Smooth muscle cell (in vitro differentiated cells): ENCODE data around the gene TPSAB1. TPM values are rescaled to one million over a fixed set of nuclear protein-coding genes. Genes with fewer than 3 reads are reported as not detected.
"Not testable (repeated sequence)": the region's sequence is repeated elsewhere in the genome, so short reads cannot be mapped to it uniquely, and the experiment has no call there.

Experiments used
- DNase-seq: peaks from one replicate; lab custom pipeline; 2025; ENCODE audit not compliant: unreplicated experiment; lab: John Stamatoyannopoulos, UW
- H2AFZ ChIP-seq: fragments of 200-600 bp; sonication (generic); 2 replicates; pipeline ENCODE4 v1.6.0; 2016; ENCODE audit warnings: antibody characterized with exemption, low read depth, mild to moderate bottlenecking
- H3F3A ChIP-seq: fragments of 200-600 bp; sonication (generic); 2 replicates; pipeline ENCODE4 v1.6.0; 2017; ENCODE audit warnings: antibody characterized with exemption, low read depth
- H3K27ac ChIP-seq: fragments of 200-600 bp; sonication (generic); 2 replicates; pipeline ENCODE4 v1.5.1; 2016; ENCODE audit warnings: low read depth, mild to moderate bottlenecking
- H3K27me3 ChIP-seq: fragments of 200-600 bp; sonication (generic); 2 replicates; pipeline ENCODE4 v1.6.1; 2016; ENCODE audit warnings: low read depth, mild to moderate bottlenecking
- H3K36me3 ChIP-seq: fragments of 200-600 bp; sonication (generic); 2 replicates; pipeline ENCODE4 v1.5.1; 2016; ENCODE audit warnings: low read depth
- H3K4me1 ChIP-seq: fragments of 200-600 bp; sonication (generic); 2 replicates; pipeline ENCODE4 v1.5.1; 2016; ENCODE audit warnings: low read depth
- H3K4me2 ChIP-seq: fragments of 200-600 bp; sonication (generic); 2 replicates; pipeline ENCODE4 v1.6.0; 2016; ENCODE audit warnings: mild to moderate bottlenecking
- H3K4me3 ChIP-seq: fragments of 200-600 bp; sonication (generic); 2 replicates; pipeline ENCODE4 v1.5.1; 2016; ENCODE audit warnings: mild to moderate bottlenecking
- H3K79me2 ChIP-seq: fragments of 200-600 bp; sonication (generic); 2 replicates; pipeline ENCODE4 v1.6.0; 2016; ENCODE audit warnings: low read depth, mild to moderate bottlenecking
- H3K9ac ChIP-seq: fragments of 200-600 bp; sonication (generic); 2 replicates; pipeline ENCODE4 v1.6.0; 2016; ENCODE audit warnings: low read depth
- H3K9me3 ChIP-seq: fragments of 200-600 bp; sonication (generic); replicated peaks from 2 replicates; pipeline ENCODE4 v1.5.1; 2016; ENCODE audit warnings: low read depth
- H4K20me1 ChIP-seq: fragments of 200-600 bp; sonication (generic); 2 replicates; pipeline ENCODE4 v1.6.0; 2016; ENCODE audit warnings: low read depth
- WGBS: methylation state at CpG from one replicate; pipeline ENCODE4 v1.1.7; 2016; ENCODE audit warnings: low lambda C conversion rate; 5-methylcytosine and 5-hydroxymethylcytosine counted together
- polyA plus RNA-seq: library from polyadenylated mRNA; unstranded; fragments of >200 nt; fragmentation: Nextera tagmentation; extraction: Ambion mirVana; gene quantifications from 2 replicates; pipeline ENCODE4 v1.2.1, GENCODE V29; 2016
- total RNA-seq: library from RNA; depleted of rRNA; stranded (reverse); fragments of >200 nt; gene quantifications from 2 replicates; pipeline ENCODE4 v1.2.3, GENCODE V29; 2014
- TF ChIP-seq, protein P1 (sequence below): fragments of 200-600 bp; sonication (generic); IDR thresholded peaks from 2 replicates; pipeline ENCODE4 v1.5.1; 2017; ENCODE audit warnings: borderline replicate concordance, mild to moderate bottlenecking, antibody characterized with exemption; ENCODE audit not compliant: insufficient read depth, poor library complexity, severe bottlenecking

Gene TPSAB1
- total RNA-seq: not detected in 2 replicates
- not detected in 2 replicates for polyA plus RNA-seq

DNA sequence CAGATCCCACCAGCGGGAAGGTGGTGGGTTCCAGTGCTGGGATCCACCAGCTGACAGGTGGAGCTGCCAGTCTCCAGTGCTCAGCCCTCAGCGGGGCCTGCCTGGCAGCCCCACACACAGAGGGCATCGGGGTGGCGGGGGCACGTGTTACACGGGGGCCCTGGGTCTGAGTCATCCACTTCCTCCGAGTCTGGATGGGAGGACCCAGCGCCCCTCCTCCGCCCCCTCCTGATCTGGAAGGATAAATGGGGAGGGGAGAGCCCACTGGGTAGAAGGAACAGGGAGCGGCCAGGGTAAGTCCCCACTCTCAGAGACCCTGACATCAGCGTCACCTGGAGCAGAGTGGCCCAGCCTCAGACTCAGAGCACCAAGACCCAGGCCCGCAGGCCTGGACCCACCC is at the start of gene TPSAB1:
Gene TPSAB1 (plus strand): TSS at position 270 of the 400 bp plus-strand sequence. CDS start 234 bp downstream, outside the sequence.
- DNase-seq, H3K4me1 ChIP-seq, H3K9me3 ChIP-seq, H3K9ac ChIP-seq, H4K20me1 ChIP-seq, H3K79me2 ChIP-seq, H3K4me3 ChIP-seq, H3F3A ChIP-seq, H2AFZ ChIP-seq, H3K4me2 ChIP-seq, H3K36me3 ChIP-seq, H3K27ac ChIP-seq, H3K27me3 ChIP-seq: not testable (repeated sequence)
- WGBS: 79% methylated on average over 10 of the region's 12 CpGs

DNA sequence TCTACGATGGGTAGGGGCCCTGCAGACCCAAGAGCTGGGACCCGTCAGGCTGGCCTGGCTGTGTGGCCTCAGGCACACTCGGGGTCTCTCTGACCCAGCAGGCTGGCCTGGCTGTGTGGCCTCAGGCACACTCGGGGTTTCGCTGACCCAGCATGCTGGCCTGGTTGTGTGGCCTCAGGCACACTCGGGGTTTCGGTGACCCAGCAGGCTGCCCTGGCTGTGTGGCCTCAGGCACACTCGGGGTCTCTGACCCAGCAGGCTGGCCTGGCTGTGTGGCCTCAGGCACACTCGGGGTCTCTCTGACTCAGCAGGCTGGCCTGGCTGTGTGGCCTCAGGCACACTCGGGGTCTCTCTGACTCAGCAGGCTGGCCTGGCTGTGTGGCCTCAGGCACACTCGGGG is 49.7 kb upstream of the TPSAB1 start:
- not testable (repeated sequence) for H2AFZ ChIP-seq, H3K4me2 ChIP-seq, H3K27me3 ChIP-seq, H3K36me3 ChIP-seq, H3F3A ChIP-seq, H3K4me3 ChIP-seq, H3K4me1 ChIP-seq, H3K9me3 ChIP-seq, H3K27ac ChIP-seq, H3K9ac ChIP-seq, H3K79me2 ChIP-seq, DNase-seq
- WGBS: 96% methylated on average over 11 of the region's 11 CpGs
- peaks cover 12% of the 10 kb centered on the region for H4K20me1 ChIP-seq

DNA sequence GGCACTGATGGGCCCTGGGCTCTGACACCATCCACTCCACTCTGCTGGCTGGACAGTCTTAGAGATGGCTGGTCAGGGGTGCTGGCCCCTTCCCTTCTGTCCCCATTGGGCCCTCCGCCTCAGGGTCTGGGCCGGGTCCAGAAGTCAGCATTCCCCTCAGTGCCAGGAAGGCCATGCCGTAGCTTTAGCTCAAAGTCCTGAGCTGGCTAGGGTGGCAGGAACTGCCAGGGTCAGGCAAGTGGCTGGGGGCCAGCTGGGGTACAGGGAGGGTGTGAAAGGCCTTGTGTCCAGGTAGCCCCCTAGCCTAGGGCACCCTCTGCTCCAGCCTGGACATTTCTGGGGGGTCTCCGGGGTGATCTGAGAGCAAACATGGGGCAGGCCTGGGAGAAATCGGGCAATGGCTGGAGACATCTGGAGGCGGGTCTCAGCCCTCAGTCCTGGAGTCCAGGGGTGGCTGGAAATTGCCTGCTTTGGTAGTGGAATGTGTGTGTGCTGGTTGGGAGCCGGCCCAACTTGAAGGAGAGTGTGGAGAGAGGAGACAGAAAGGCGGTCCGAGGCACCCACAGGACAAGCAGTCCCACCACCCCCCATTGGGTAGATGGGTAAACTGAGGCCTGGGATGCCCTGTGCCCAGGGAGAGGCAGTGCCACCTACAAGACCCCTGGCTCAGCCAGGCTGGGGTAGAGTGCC is 48.0 kb upstream of the TPSAB1 start:
- H3K27me3 ChIP-seq: no peaks in the 10 kb centered on the region
- H3K4me1 ChIP-seq: no peaks in the 10 kb centered on the region
- H3K79me2 ChIP-seq: no peaks in the 10 kb centered on the region
- no peaks in the 10 kb centered on the region for H3K9me3 ChIP-seq
- no peaks in the 10 kb centered on the region for H3F3A ChIP-seq
- no peak overlapping the region for H3K27ac ChIP-seq
- H3K9ac ChIP-seq: no peak overlapping the region
- H3K36me3 ChIP-seq: no peaks in the 10 kb centered on the region
- 93% methylated on average over 9 of the region's 9 CpGs for WGBS
- no peak overlapping the region for H2AFZ ChIP-seq
- no peak overlapping the region for H3K4me2 ChIP-seq
- H3K4me3 ChIP-seq: no peak overlapping the region
- TF ChIP-seq, protein P1, sequence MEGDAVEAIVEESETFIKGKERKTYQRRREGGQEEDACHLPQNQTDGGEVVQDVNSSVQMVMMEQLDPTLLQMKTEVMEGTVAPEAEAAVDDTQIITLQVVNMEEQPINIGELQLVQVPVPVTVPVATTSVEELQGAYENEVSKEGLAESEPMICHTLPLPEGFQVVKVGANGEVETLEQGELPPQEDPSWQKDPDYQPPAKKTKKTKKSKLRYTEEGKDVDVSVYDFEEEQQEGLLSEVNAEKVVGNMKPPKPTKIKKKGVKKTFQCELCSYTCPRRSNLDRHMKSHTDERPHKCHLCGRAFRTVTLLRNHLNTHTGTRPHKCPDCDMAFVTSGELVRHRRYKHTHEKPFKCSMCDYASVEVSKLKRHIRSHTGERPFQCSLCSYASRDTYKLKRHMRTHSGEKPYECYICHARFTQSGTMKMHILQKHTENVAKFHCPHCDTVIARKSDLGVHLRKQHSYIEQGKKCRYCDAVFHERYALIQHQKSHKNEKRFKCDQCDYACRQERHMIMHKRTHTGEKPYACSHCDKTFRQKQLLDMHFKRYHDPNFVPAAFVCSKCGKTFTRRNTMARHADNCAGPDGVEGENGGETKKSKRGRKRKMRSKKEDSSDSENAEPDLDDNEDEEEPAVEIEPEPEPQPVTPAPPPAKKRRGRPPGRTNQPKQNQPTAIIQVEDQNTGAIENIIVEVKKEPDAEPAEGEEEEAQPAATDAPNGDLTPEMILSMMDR: no peak
- peaks cover 12% of the 10 kb centered on the region for H4K20me1 ChIP-seq
- no peak for DNase-seq

DNA sequence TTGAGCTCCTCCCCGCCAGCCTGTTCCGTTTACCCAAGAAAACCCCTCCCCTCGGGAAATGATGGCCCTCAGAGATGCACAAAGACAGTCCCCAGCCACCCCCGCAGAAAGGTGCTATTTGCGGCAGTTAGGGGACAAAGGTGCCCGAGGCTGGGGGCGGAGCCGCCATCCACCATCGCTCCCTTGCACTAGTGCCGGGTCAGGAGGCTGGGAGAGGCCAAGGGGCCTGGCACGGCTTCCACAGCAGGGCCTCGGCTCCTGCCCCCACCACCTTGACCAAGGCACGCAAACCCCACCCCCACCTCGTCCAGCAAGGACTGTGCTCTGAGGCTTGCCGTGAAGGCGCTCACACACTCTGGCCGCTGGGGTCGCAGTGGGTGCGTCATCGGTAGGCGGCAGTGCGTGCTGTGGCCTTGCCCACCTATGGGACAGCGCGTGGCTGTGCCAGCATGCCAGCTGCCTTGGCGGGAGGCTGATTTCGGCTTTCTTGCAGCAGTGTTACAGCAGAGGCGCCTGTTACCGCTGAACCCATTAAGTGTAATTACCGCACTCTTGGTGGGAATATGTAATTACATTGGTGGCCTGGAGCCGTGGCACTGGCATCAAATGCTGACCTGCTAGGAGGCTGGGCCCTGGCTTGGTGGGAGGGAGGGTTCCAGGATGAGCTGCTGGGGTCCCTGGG is 47.2 kb upstream of the TPSAB1 start:
- no peaks in the 10 kb centered on the region for H3K79me2 ChIP-seq
- H3K27ac ChIP-seq: no peak overlapping the region
- no peak overlapping the region for H3K4me2 ChIP-seq
- H3K9ac ChIP-seq: no peak overlapping the region
- WGBS: 83% methylated on average over 30 of the region's 30 CpGs
- no peaks in the 10 kb centered on the region for H3K4me1 ChIP-seq
- TF ChIP-seq, protein P1: no peak
- H3K36me3 ChIP-seq: no peaks in the 10 kb centered on the region
- H4K20me1 ChIP-seq: peaks cover 9% of the 10 kb centered on the region
- H3K27me3 ChIP-seq: no peaks in the 10 kb centered on the region
- no peak overlapping the region for H2AFZ ChIP-seq
- no peak for DNase-seq
- no peaks in the 10 kb centered on the region for H3F3A ChIP-seq
- H3K9me3 ChIP-seq: no peaks in the 10 kb centered on the region
- H3K4me3 ChIP-seq: no peak overlapping the region
